GM18858 (cell line): Measurements from ENCODE around the gene PLD6.

ENCODE experiments used
- ATAC-seq: cut with Tn5 transposase; IDR thresholded peaks from one replicate; pipeline ENCODE4 v1.9.1; 2021; ENCODE audit not compliant: unreplicated experiment

Gene PLD6

GRCh38 chr17:17227608-17228520, 21.7 kb upstream of the PLD6 start:
- no peak for ATAC-seq

GRCh38 chr17:17226451-17227265, 20.5 kb upstream of the PLD6 start:
- no peak for ATAC-seq

- no peak for ATAC-seq
Observed at GRCh38 chr17:17225901-17226300, 19.8 kb upstream of the PLD6 start.

DNA sequence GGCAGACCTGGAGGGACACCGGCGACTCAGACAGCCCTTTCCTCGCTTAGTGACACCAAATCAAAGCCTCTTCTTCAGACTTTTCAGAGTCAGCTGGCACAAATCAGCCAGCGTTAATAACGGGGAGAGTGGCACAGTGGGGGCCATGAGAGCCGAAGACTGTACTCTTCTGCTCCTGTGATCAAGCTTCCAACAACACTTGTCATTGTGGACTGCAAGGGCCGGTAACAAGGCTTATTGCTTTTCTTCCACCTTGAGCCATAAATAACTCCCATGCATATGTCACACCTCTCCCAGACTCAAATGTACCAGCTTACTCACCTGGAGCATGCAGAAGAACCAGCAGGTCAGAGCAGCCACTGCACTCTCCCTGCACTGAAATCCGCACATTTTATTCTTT, 18.0 kb upstream of the PLD6 start:
- ATAC-seq: no peak

GRCh38 chr17:17223736-17224135, 17.6 kb upstream of the PLD6 start:
- no peak for ATAC-seq

GRCh38 chr17:17221329-17221728, 15.2 kb upstream of the PLD6 start:
- no peak for ATAC-seq

DNA sequence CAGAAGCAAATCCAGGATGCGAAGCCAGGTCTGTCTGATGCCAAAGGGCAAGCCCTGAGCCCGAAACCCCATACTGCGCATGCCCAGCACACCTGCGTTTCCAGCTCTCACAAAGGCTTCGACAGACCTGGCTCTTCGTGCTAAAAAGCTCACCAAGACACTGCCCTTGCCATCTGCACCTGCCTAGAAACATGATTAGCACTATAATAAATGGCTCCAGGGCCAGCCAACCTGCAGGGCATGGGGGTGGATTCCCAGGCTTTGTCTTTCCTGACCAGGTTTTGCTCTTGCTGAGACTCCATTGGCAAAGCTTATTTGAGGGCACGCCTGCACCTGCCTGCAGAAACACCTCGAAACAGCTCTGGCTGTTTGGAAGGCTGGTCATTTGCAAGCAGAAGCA, 14.4 kb upstream of the PLD6 start:
- ATAC-seq: no peak

- no peak for ATAC-seq
Observed at GRCh38 chr17:17217995-17218394, 11.9 kb upstream of the PLD6 start.

DNA sequence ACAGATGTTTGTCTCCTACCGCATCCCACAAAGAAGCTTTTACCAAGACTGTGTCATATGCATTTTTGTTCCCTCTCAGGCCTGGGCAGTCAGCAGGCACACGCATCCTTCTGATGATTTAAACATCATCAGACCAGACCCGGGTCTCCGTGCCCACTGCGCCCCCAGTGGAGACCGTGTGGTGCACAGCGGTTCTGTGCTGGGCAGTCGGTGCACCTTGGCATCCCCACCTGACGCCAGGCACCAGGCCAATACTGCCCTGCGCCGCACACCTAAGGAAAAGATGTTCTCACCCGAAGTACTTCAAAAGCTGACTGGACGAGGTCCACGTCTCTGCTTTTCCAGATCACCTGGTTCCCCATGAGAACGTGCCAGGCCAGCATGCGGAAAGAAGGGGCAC, 10.6 kb upstream of the PLD6 start:
- no peak for ATAC-seq

- ATAC-seq: no peak
Observed at GRCh38 chr17:17216236-17216635, 10.1 kb upstream of the PLD6 start.

GRCh38 chr17:17215575-17215974, 9.4 kb upstream of the PLD6 start:
- ATAC-seq: no peak

DNA sequence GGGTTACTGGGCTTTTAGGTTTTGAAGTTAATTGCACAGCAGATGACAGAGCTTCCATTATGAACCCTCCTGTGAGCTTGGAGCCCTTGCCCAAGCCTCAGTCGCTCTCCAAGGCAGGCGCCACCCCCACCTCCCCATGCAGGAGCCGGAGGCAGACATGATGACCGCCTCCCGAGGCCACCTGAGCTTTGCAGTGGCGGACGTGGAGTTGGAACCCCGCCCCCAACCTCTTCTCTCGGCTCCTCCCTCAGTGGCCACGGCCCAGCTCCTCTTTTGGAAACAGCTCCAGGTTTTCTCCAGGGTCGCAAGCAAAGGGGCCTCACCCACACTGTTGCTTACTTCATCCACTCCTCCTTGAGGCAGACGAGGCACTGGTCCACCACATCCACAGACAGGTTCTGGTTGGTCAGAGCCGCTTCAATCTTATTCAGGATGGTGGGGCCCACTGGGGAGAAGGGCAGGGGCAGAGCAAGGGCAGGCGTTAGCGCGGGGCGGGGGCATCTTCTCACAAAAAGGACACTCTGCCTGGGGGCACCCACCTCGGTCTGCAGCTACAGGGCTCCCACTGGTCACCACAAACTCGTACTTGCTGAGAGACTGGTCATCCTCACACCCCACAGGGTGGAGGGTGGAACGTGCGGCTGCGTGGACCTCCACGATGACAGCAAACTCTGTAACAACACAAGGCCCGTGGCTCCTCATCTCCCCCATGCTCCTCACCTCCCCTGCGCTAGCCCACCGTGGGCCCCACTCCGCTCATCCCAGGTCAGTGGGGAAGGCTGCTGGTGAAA, 8.7 kb upstream of the PLD6 start:
- no peak for ATAC-seq

DNA sequence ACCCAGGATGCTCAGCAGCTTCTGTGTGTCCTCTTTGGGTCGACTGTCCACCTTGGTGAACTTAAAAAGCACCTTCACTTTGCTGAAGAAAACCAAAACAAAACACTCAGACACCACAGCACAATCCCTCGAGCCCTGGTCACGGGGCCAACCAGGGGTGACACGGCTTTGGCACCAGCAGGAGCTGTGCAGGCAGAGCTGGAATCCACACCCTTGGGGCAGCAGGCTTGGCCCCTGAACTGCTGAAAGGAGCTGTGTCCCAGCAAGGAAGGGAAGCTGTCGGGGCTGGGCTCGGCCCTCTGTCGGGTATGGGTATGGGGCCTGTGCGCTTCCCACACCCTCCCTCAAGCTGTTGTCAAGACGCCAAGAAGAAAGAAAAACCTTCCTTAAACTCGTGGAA, 7.6 kb upstream of the PLD6 start:
- ATAC-seq: no peak

GRCh38 chr17:17207998-17208397, 1.9 kb upstream of the PLD6 start:
- ATAC-seq: no peak

- no peak for ATAC-seq
Observed at GRCh38 chr17:17206913-17207335, 791 bp upstream of the PLD6 start.

- ATAC-seq: peak; percentile 36
Observed at GRCh38 chr17:17205368-17206123, 587 bp downstream of the PLD6 start.

DNA sequence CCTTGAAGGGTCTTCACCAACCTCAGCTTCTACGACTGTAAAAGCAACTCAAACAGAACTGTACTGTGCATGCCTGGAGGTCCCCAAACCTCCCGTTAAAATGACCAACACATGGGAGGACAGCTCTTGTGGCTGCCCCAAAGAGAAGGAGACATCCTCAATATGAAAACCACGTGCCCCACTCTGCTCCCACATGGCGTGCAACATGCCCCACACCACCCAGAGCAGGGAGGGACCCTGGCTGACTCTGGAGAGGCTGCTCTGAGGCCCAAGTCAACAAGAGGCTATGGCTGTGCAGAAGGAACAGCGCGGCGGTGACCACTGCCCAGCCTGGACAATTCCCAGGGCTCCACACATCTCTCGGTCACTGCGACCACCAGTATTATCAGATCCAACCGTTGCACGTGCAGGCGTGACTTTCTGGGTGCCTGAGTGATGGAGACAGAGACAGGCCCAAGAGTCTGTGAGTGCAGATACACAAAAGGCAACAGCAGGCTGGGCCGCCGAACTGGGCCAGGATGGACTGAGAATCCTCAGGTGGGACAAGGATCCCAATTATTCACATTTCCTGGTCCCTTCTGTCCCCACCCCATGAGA, 1.4 kb downstream of the PLD6 start:
- ATAC-seq: no peak

DNA sequence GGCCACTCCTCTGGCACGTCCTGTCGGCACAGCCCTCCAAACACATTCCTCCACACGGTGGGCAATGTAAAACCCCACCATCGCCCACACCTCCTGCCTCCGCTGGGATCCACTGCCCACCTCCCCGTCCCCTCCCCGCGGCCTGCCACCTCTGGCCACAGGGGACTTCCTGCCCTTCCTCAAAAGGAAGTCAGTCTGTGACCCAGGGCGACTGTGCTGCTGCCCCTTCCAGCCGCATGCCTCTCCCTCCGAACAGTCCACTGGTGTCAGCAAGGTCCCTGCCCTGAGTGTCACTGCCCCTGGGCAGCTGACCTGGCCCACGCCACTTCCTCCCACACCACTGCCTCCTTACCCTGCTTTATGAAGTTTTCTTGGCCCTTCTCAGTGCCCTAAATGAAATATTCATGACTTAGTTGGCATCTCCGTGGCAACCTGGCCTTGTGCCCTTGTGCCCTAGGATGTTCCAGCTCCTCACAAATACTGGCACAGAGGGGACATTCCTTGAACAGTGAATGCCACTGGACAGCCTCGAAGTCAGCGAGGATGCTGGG, 2.0 kb downstream of the PLD6 start:
- ATAC-seq: no peak

DNA sequence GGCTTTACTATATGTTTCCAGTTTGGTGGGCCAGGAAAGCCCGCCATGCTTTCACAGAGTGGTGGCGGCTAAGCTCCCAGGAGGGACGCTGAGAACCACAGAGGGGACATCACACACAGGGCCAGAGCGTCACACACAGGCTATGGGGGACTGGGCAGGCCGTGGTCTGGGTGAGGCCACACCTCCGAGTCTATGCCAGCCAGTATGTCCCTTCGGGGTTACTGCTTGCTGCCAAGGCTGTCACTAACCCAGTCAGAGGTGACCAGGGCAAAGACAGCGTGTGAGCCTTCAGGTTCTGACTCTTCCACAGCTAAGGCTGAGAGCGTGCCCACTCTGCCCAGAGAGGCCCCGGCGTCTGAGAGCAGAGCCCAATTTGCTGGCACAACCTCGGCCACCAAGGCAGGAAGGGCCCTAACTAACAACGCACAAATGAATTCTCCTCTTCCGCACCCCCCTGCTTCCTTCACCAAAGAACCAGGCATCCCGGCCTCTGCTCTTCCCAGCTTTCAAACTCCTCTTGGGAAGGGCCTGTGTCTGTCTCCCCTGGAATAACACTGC, 2.9 kb downstream of the PLD6 start:
- no peak for ATAC-seq

- ATAC-seq: no peak
Observed at GRCh38 chr17:17201907-17202306, 4.2 kb downstream of the PLD6 start.
